ENCODE data around the gene CDON.

GRCh38 chr11:125954123-125954944, 108.3 kb downstream of the CDON start:
- TF ChIP-seq CTCF (IDR thresholded peaks at IDR 0.05; ENCODE audit: insufficient read depth, low read length, poor library complexity, severe bottlenecking) = no peak
- no peak for TF ChIP-seq EZH2phosphoT487 (conservative IDR thresholded peaks at IDR 0.05; ENCODE audit: low read length)

All from SU-DHL-6 (cell line).